ENCODE measurements around the gene AGPS.
A peak's percentile ranks its signal among the peaks of the same experiment; 100 is the strongest.

AGPS gene

GRCh38 chr2:177553176-177553884, 160.8 kb downstream of the AGPS start:
- no peak for DNase-seq (ENCODE audit: low read depth)
- H3K4me3 ChIP-seq (ENCODE audit: control insufficient read depth, low read depth, low read length), result peak overlapping the region; percentile 86
- TF ChIP-seq CTCF (IDR thresholded peaks at IDR 0.05; ENCODE audit: control insufficient read depth, insufficient read depth, low read depth, low read length, missing control alignments), result no peak

- DNase-seq (ENCODE audit: low read depth), result no peak
- TF ChIP-seq CTCF (IDR thresholded peaks at IDR 0.05; ENCODE audit: control insufficient read depth, insufficient read depth, low read depth, low read length, missing control alignments), result no peak
- no peak overlapping the region for H3K4me3 ChIP-seq (ENCODE audit: control insufficient read depth, low read depth, low read length)
Measured at GRCh38 chr2:177554365-177554764, 161.8 kb downstream of the AGPS start.

- DNase-seq (ENCODE audit: low read depth), result no peak
- TF ChIP-seq CTCF (IDR thresholded peaks at IDR 0.05; ENCODE audit: control insufficient read depth, insufficient read depth, low read depth, low read length, missing control alignments), result no peak
- H3K4me3 ChIP-seq (ENCODE audit: control insufficient read depth, low read depth, low read length), result no peak overlapping the region
Measured at GRCh38 chr2:177556153-177556552, 163.6 kb downstream of the AGPS start.

GRCh38 chr2:177557794-177558193, 165.2 kb downstream of the AGPS start:
- H3K4me3 ChIP-seq (ENCODE audit: control insufficient read depth, low read depth, low read length), result no peak overlapping the region
- DNase-seq (ENCODE audit: low read depth), result no peak
- no peak for TF ChIP-seq CTCF (IDR thresholded peaks at IDR 0.05; ENCODE audit: control insufficient read depth, insufficient read depth, low read depth, low read length, missing control alignments)

GRCh38 chr2:177559638-177560037, 167.1 kb downstream of the AGPS start:
- no peak for DNase-seq (ENCODE audit: low read depth)
- TF ChIP-seq CTCF (IDR thresholded peaks at IDR 0.05; ENCODE audit: control insufficient read depth, insufficient read depth, low read depth, low read length, missing control alignments), result no peak
- no peak overlapping the region for H3K4me3 ChIP-seq (ENCODE audit: control insufficient read depth, low read depth, low read length)

GRCh38 chr2:177568390-177568789, 175.8 kb downstream of the AGPS start:
- TF ChIP-seq CTCF (IDR thresholded peaks at IDR 0.05; ENCODE audit: control insufficient read depth, insufficient read depth, low read depth, low read length, missing control alignments), result no peak
- DNase-seq (ENCODE audit: low read depth), result no peak
- no peak overlapping the region for H3K4me3 ChIP-seq (ENCODE audit: control insufficient read depth, low read depth, low read length)
